22Rv1 (cell line): ENCODE data around the gene IRS1.
A peak's percentile ranks its signal among the peaks of the same experiment; 100 is the strongest.

ENCODE experiments used
- H3K27ac ChIP-seq: fragments of 450-650 bp; 2 replicates; pipeline ENCODE4 v1.5.1; 2017
- ZFX ChIP-seq: fragments of 450-650 bp; IDR thresholded peaks from 2 replicates; pipeline ENCODE4 v1.6.1; 2017; ENCODE audit warnings: antibody characterized with exemption, borderline replicate concordance
- TF ChIP-seq, protein P1 (sequence below): fragments of 450-650 bp; IDR thresholded peaks from 2 replicates; pipeline ENCODE4 v1.5.1; 2017; ENCODE audit warnings: mild to moderate bottlenecking

IRS1 gene

GRCh38 chr2:226703514-226703913, 96.1 kb downstream of the IRS1 start:
- TF ChIP-seq, protein P1, sequence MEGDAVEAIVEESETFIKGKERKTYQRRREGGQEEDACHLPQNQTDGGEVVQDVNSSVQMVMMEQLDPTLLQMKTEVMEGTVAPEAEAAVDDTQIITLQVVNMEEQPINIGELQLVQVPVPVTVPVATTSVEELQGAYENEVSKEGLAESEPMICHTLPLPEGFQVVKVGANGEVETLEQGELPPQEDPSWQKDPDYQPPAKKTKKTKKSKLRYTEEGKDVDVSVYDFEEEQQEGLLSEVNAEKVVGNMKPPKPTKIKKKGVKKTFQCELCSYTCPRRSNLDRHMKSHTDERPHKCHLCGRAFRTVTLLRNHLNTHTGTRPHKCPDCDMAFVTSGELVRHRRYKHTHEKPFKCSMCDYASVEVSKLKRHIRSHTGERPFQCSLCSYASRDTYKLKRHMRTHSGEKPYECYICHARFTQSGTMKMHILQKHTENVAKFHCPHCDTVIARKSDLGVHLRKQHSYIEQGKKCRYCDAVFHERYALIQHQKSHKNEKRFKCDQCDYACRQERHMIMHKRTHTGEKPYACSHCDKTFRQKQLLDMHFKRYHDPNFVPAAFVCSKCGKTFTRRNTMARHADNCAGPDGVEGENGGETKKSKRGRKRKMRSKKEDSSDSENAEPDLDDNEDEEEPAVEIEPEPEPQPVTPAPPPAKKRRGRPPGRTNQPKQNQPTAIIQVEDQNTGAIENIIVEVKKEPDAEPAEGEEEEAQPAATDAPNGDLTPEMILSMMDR = no peak
- TF ChIP-seq ZFX = no peak
- no peak overlapping the region for H3K27ac ChIP-seq

DNA sequence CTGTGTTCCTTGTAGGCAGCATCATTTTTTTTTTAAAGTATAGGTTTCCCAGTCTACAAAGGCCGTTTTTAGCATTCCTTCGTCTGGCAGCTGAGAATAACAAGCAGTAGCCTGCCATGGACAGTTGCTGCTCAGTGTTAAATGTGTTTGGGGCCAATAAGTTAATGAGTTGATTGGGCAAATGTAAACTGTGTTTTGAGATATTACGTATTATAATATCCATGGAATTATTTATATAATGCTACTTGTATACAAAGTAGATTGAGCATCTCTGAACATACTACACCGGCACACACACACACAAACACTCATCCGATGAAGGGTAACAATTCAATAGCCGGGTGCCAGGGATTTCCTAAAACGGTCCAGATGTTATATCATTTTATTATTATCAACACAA, 97.2 kb downstream of the IRS1 start:
- no peak for TF ChIP-seq ZFX
- TF ChIP-seq, protein P1 = no peak
- H3K27ac ChIP-seq = peak overlapping the region; percentile 47

DNA sequence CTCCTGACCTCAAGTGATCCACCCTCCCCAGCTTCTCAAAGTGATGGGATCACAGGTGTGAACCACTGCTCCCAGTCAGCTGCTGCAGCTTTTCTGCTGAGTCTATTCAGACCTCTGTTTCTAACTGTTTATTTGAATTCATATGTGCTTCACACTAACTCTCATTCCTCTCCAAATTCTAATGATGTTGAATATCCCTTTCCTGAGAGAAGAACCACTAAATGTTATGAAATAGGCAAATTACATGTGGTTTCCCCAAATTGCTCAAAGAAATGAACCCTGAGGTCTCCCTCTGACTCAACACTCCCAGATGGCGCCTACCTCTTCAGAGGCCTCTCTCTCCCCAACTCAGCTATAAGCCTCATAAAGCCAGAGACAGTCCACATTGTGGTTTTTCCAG, 98.6 kb downstream of the IRS1 start:
- peak overlapping the region; percentile 47 for H3K27ac ChIP-seq
- no peak for TF ChIP-seq ZFX
- TF ChIP-seq, protein P1 = no peak

DNA sequence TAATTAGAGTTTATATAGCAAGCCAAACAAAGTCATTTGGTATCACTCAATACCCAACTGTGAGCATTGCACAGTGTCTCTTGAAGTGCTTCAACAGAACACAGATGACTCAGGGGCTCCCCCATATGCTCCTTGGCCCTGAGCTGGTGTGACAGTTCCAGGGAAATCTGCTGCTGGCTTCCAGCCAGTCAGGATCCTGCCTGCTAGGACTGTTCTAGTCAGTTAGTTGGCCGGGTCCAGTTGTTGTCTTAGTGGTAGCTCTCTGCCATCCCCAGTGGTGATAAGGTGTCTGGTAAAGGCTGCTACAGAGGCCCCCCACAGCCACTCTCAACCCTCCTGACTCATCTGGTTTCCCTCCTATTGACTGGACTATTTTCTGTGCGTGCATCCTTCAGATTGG, 100.3 kb downstream of the IRS1 start:
- H3K27ac ChIP-seq = no peak overlapping the region
- no peak for TF ChIP-seq ZFX
- TF ChIP-seq, protein P1 = no peak

- TF ChIP-seq, protein P1 = no peak
- TF ChIP-seq ZFX = no peak
- H3K27ac ChIP-seq = no peak overlapping the region
Observed at GRCh38 chr2:226698671-226699070, 100.9 kb downstream of the IRS1 start.

DNA sequence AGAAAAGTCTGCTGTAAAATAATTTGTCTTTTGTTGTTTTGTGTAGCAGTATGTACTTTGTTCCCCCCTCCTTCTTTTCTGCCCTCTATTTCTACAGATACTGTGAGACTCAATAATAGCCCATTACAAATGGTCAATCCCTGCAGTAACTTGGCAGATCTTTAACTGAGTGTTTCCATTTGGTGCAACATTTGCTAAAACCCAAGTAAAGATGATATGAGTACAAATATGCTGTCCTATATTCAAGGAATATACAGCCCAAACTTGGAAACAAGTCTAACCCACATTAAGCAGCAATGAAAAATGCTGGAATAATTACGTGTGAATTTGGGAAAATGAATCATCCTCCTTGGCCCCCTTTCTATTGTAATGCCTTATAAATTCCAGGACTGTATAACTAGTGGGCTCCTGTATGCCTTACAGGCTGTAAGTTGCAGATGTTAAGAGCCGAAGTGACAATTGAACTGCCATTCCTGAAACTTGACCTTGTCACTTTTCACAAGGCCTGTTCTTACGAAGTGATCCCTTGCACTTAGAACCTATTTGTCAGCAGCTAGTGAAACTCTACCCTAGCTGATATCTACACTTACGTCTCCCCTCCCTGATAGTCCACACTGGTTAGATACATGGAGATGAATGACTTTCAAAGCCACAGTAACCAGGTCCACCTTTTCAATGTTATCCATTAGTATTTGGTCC, 104.9 kb downstream of the IRS1 start:
- no peak overlapping the region for H3K27ac ChIP-seq

GRCh38 chr2:226694149-226694548, 105.5 kb downstream of the IRS1 start:
- no peak for TF ChIP-seq ZFX
- TF ChIP-seq, protein P1 = no peak
- no peak overlapping the region for H3K27ac ChIP-seq

More for the DNA sequence above, 104.9 kb downstream of the IRS1 start:
- TF ChIP-seq, protein P1 = no peak
- no peak for TF ChIP-seq ZFX
